DMS79 (cell line): ENCODE results near the gene SLC22A23.
A peak's percentile ranks its signal among the peaks of the same experiment; 100 is the strongest.

Experiments
- DNase-seq: peaks from one replicate; lab custom pipeline; 2025; lab: John Stamatoyannopoulos, UW

The SLC22A23 gene

DNA sequence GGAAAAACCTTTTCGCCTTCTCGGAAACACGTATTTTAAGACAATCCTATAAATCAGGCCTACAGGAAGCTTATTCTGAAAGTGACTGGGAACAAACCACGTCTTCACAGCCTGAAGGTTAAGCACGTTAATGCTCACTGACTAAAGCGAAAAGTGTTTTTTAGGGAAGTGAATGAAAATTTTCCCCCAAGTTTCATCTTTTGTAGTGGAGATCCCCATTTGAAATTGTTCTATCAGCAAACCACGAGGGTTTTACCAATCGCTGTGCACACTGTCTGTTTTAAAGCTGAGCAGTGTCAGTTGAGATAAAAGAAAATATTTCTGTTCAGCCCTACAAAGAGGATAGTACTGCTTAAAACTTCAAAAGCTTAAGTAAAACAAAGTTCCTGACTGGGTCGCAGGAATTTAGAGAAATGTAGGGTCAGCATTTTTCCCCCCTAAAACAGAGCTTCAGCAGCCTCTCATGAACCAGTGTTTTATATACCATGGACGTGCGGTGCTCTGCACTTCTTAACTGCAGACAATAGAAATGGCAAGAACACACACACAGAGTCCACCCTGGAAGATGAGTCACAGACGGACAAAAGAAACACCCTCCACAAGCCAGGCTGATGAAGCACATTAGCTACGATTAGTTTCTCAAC lies 34.9 kb downstream of the SLC22A23 start:
- no peak for DNase-seq

DNA sequence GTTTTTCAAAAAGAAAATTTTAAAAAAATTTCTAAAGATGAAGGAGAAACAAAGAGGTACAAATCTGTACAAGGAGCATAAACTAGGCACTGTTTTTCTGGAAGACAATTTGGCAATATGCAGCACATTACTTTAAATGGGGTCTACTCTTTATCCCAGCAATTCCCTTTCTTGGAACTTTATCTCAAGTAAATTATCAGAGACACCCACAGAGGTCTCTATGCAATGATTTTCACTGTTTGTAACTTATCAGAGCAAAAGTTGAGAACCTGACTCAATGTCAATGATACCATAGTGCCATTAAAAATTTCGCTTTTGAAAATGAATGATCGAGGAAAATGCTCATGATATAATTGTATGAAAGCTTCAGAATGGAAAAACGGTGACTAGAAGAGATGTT lies 35.7 kb downstream of the SLC22A23 start:
- DNase-seq, result no peak

DNA sequence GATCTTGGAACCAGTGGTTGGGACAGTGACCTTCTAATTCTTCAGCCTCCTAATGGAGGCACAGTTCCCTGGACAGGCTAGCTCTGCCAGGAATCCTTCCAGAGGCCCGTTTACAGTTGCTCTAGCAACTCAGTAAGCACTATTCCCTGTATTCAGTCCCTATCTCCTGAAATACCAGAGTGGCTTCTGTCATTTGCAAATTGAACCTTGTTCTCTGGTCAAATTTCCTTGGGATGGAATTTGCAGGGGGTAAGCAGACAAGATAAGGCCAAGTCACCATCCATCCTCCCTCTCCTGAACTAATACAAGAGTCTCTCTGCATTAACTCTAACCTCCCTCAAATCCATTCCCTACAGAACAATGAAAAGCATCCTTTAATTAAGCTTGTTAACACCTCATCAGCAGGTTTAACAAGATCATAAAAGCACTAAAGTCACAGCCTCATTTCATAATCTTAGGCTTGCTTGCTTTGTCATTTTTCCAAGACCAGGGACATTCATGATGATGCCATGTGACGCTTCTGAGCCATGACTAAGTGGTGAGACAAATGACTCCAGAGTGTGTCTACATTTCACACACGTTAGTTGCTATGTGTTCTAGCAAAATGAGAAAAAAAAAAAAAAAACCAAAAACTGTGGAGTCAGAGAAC lies 37.1 kb downstream of the SLC22A23 start:
- peak; percentile 3 for DNase-seq

DNA sequence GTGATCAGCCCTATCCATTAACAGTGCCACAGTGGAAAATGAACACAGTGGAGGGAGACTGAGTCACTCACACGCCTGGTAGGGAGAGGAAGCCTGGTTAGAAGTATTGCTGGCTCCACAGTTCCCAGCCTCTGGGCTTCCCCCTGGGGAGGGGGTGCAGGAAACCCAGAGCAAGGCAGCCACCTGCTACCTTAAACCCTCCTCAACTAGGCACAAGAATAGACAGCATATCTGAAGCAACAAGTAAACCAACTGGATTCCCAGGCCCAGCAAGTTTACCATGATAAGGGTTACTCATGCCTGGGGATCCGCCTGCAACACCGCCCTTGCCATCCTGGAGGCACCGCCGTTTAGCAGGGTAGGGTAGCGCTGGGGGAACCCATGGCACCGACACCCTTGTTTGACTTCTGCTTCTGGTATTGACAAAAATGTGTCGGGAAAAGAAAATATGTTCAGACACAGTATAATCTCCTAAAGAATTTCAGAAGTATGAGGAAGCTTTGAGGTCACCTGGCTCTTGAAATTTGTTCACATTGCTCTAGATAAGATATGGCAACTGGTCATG lies 38.3 kb downstream of the SLC22A23 start:
- no peak for DNase-seq

DNA sequence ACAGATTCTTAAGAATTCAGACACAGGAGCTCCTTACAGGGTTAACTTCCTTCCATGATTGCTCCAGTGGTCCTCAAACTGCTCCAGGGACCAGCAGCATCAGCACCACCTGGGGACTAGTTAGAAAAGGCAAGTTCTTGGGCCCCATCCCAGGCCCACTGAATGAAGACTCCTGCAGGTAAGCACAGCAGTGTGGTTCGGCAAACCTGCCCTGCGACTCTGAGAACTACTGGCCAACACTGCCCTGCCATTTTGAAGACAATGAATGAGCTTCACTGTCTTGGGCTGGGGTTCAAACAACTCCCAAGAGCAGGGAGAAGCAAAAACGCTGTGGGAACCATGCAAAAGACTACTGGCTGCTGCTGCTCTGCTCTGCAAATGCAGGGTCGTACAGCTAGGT lies 39.4 kb downstream of the SLC22A23 start:
- DNase-seq, result no peak

DNA sequence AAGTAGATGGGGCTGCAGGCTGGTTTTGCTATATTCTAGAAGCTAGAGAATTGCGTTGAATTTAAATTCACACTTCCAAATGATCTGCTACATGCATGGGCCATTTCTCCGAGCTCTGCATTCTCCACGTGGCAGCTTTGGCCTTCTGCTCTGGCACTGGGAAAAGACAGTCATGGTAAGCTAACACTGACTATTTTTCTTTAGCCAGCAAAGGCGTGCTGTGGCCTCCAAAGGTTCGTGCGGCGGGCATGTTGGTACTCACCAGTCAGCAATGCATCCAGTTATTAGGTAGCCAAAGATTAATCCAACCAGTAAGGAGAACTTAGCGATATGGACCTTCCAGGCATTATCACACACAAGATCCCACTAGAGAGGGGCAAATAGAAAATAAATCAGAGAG lies 41.4 kb downstream of the SLC22A23 start:
- no peak for DNase-seq

DNA sequence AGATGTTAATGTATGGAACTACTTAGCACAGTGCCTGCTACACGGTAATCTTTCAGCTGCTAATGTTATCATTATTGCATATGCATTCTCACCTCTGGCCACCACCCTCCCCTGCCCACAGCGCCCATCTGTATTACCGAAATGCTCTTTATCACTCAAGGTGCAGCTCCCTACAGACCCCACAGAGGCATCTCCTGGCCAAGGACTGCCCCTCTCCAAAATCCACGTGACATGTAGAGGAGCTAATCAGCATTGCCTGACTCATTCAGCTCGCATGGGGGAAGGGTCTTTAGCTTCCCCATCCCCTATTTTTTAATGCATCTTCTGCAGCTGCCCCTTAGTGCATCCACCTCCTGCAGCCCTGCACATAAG lies 41.8 kb downstream of the SLC22A23 start:
- no peak for DNase-seq

DNA sequence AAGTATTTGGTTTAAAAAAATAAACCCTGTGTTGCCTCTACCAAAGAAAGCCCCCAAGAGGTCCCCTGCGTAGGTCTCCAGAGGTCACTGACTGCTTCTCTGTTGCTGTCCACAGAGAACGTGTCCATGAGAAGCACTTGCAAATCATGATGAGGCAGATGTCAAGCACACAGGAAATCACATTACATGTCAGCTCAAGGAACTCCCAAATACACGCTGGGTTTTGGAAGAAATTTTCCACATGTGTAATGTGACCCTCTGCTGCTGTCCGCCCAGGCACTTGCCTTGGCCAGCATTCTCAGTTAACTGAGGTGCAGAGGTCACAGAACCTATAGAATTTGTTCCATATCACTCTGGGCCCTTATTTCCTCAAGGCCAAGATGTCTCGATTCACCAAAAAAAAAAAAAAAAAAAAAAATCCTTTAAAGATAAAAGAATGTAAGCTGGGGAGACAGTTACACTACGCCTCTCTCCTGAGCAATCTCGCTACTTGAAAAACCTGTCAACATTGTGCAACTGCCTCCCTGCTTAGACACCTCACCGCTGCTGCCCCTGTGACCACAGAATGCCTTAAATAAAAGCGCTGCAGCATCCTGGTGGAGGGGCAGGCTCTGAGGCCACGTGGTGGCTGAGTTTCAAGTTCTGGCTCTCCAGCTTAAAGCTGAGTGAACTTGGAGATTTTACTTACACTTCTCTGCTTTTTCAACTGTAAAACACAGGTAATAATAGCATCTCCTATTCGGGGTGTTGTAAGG lies 42.3 kb downstream of the SLC22A23 start:
- DNase-seq, result peak; percentile 1

DNA sequence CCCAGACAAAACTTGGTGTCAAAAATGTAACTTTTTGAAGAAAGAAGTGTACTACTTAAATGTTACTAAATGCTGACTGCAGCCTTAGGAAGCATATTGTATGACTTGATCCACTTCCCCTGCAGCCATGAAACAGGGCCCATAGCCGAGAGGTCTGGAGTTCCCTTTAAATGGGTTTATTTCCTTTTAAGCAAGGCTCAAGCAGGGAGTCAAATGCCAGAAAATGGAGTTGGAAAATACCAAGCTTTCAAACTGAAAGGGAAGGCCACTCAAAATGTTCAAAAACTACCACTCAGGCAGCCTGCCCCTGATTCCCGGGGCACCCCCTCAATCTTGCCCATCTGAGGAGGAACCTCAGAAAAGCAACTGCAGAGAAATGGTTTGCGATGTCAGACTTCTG lies 43.3 kb downstream of the SLC22A23 start:
- DNase-seq, result no peak

DNA sequence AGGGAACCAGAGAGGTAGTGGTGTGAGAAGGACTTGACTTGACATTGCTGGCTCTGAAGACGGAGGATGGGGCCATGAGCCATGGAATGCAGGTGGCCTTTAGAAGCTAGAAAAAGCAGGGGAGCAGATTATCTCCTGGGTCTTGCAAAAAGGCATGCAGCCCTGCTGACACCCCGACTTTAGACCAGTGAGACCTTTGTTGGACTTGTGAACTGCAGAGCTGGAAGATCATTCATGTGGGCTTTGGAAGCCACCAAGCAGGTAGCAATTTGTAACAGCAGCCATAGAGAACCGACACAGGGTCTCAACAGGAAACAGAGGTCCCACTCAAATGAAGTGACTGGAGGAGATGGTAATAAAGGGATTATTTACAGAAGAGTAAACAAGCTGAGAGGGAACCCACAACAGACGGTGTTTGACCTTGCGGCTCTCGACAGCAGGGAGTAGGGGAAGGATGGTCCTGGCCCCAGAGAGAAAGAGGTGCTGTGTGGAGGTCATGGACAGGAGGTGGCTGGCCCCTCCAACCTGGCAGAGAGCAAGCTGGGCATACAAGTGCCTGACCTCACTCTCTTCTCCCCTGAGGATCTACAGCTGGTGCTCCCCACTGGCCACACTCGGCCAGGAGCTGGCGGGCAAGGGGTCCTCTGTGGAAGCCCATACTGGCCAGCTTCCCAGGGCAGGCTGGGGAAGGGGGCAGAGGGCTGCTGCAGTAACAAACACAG lies 43.9 kb downstream of the SLC22A23 start:
- DNase-seq, result no peak

DNA sequence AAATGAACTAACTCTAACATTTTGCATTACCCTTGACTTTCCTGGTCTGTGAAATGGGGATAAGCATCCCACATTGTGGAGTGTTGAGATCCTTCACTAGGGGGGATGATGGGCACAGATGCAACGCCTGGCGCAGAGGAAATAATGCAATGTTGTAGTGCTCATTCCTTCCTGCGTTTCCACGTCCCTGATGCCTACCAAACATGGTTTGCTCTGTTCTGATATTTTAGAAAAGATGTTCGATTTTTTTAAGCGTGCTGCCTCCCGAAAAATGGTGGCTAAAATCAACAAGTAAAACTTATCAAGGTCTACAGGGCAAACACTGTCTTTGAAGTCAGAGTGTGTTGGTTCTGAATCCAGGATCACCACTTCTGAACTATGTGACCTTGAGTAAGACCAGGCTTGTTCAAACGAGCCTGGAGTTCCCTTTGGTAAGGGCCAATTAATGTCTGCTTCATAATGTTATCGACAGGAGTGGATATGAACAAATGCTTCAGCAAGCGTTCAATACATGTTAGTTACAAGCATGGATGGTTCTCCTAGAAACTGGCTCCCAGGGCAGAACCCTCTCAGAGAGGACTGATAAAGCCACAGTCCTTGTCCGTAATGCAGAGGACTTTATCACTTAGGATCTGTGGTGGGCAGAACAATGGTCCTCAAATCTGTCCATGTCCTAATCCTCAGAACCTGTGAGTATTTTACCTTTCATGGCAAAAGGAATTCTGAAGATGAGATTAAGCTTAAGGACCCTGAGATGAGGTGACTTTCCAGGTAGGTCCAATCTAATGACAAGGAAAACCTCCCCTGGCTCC lies 44.7 kb downstream of the SLC22A23 start:
- no peak for DNase-seq

DNA sequence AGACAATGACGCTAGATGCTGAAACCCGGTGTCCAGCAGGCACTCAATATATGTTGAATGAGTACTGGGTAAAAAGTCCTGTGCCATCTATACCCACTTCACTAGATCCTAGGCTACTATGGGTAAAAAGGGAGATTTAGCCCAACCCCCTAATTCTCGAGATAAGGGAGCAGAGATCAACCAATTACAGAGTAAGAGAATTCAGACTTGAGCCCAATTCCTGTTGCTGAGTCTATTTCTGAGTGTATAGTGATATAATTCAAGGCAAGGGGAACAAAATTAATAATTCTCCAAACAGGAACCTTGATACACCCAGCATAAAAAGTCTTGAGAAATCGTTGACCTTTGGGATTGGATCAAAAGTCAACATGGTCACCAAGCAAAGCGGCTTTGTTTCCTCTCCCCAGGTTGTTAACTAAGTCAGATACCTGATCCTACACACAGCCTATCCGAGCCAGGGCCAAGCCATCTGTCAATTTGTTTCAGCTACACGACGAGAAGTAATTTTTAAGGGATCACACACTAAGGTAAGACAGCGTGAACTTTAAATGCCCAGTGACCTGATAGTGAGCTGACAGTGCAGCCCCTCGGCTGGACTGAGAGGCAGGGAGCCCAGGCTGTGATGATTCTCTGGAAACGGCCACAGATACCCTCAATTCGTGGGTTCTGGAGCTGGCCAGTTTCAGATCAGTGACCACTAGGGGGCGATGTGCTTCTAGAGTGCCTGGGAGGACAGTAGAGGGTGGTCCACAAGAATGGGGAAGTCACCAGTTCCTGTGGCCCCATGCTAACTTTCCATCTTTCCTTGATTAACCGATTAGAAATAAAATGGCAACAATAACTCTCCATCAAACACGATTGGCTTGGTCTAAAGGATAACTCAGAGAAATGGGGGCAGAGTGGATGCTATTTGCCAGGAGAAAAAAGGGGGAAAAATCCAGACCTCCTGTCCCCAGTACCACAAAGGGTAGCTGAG lies 46.2 kb downstream of the SLC22A23 start:
- DNase-seq, result no peak

DNA sequence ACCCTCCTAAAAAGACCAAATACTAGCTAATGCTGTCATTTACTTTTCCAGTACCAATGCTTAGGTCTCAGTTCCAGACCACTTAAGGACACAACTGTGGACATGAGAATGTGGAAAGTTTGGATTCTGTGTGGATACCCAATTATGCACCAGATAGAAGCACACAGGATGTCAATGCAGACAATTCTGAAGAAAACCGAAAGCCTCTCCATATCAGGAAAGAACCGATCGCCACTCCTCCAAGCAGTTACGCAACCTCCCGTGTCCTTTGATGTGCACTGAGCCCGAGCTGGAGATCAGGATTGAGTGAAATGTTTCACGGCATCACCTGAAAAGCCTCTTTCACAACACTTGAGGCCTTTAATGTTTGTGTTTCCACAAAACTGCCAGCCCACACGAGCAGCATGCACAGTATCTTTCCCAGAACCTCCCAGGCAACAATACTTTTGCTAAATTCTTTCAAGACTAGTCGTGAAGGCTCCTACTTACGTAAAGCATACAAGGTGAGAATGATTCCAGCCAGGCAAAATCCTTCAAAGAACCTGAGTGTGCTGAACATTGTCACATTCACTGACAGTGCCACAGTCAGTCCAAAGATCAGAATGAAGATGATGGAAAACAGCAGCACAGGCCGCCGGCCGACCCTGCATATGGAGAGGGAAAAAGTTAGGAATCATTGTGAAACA lies 47.0 kb downstream of the SLC22A23 start:
- DNase-seq, result no peak

DNA sequence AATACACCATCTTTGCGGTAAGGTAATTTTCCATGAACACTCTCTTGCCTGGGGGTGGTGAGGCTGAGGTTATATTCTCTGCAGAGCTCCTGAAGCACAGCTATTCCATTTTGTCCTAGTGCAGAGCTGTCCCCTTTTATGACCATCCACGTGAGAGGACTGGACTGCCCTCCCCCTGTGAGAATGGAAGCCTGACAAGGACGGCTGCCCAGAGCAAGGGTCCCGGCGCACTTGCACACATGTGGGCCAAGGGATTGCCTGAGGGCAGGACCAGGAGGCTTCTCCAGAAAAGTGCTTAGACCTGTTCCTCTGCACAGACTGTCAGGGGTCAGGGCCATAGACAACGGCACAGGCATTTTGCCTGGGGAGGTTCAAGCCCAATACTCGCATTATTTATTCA lies 48.2 kb downstream of the SLC22A23 start:
- no peak for DNase-seq

DNA sequence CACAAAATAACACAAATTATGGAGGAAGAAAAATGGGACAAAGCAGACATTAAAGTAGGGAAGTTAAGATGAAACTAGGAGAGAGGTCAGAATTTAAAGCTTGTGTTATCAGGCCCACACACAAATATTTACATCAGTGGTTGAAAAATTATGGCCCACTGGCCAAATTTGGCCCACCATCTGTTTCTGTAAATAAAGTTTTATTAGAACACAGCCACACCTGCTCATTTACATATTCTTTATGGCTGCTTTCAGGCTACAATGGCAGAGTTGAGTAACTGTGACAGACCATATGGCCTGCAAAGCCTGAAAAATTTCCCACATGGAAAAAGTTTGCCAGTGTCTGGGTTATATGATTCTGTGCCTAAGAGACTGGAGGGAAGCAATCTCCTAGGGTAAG lies 49.0 kb downstream of the SLC22A23 start:
- DNase-seq, result no peak

DNA sequence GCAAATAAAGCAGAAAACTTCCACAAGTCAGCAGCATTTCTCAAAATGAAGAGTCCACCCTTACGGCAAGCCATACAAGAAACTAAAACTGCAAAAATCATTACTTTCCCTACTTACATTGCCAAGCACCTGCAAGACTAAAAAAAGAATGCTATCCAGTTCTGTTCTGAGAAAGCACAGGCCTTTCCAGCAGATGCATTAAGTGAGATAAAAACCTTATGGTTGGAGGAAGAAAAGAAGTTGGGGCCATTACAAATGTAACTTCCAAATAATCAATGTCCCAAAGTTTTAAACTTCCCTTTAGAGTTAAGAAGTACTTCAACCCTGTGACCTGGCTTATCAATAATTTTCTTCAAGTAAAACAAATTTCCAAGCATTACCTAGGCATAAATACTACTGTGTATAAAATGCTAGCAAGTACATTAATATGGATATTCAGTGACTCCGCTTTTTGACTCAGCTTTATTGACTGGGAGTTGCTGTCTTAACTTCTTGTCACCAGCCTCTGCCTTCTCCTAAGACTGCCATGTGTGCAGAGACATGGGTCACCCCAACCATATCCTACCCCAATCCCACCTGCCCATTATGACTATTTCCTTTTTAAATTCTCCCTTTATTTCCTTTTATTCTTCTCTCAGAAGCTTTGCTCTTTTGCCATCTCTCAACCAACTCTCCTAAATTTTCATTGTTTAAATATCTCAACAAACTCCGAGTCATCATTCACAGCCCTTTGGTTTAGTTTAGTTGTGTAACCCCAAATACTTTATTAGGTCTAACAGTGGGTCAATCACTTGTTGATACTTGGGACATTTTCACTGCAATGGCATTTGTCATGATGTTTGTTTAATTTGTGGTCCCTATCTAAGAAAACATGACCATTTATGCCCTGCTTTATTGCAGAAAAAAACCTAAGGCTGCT lies 49.7 kb downstream of the SLC22A23 start:
- DNase-seq, result no peak

DNA sequence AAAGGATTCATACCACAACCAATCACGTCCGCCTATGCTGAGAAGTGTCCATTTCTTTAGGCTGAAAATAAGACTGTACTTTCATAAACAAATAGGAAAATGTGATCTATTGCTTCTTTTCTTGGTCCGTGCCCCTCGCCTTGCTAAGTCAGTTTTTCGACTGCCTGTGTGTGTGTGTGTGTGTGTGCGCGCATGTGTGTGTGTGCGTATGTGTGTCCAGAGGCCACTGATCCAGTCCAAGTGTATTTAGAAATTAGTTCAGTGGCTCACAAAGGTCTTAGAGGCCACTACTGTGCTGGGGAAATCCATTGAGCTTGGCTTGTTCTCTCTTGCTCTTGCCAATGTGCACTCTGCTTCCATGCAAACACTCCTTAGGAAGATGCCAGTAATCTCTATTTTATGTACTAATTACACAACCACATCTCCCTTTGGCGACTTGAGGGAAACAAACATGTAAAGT lies 50.5 kb downstream of the SLC22A23 start:
- DNase-seq, result no peak

DNA sequence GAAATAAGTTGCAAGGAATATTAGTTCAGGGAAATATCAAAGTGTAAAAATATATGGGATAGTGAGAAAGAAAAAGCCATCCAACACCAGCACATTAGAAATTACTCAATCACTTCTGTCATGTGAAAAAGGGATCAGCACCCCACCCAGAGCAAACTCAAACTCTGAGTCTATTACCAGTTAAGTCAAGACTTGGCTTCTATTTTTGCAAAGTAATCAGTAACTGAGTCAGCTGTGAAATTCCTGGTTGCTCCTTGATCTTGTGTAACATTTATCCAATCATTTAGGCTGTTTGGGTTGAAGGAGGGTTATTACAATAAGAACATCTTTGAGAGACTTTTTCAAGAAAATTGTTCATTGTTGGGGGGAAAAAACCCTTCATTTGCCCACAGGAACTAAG lies 51.2 kb downstream of the SLC22A23 start:
- no peak for DNase-seq

DNA sequence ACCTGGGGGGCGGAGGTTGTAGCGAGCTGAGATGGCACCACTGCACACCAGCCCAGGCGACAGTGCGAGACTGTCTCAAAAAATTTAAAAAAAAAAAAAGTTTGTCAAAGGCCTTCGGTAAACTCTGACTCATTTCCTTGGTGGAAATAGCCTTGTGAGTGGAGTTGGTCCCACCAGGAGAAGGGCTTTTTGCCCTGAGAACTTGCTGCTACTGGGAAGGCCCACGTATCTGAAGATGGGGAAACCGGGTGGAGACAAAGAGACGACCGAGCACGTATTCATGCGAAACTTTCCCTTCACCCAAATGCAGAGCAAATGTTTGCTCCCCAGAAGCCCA lies 51.7 kb downstream of the SLC22A23 start:
- DNase-seq, result no peak
